Naive thymus-derived CD4-positive, alpha-beta T cell (primary cell): ENCODE measurements around the gene SYCN. TPM values are rescaled to one million over a fixed set of nuclear protein-coding genes. Genes with fewer than 3 reads are reported as not detected.
"Not testable (repeated sequence)": the region's sequence is repeated elsewhere in the genome, so short reads cannot be mapped to it uniquely, and the experiment has no call there.

Experiments
- ATAC-seq: fragments of 150-1000 bp; cut with Tn5 transposase; 2 replicates; pipeline ENCODE4 v1.10.0; 2021; ENCODE audit warnings: mild to moderate bottlenecking, moderate library complexity
- CTCF ChIA-PET: fragments of 350-600 bp; sonication (Branson Sonifier 250); formaldehyde crosslinking; loops from one replicate; lab custom pipeline; 2021; ENCODE audit warnings: antibody characterized with exemption; lab: Charles Lee
- POLR2A ChIA-PET: fragments of 350-600 bp; sonication (Branson Sonifier 250); formaldehyde crosslinking; loops from one replicate; lab custom pipeline; 2021; ENCODE audit warnings: antibody characterized with exemption, inconsistent platforms; lab: Charles Lee
- DNase-seq, 9 donors: peaks; one replicate each; pipeline versions ENCODE4 v3.0.0 to v3.0.0-alpha.2; 2020 to 2022; ENCODE audit warnings: mixed read lengths in 1 of 9
- H3K27ac ChIP-seq: one replicate; pipeline ENCODE4 v1.7.0; 2013; ENCODE audit warnings: mild to moderate bottlenecking, low read depth, low read length, moderate library complexity
- H3K27me3 ChIP-seq, 2 donors: one replicate each; pipeline ENCODE4 v1.7.0; 2013; ENCODE audit warnings: low read length in 2 of 2, mild to moderate bottlenecking in 2 of 2, moderate library complexity in 2 of 2; ENCODE audit not compliant: control insufficient read depth in 2 of 2, insufficient read depth in 2 of 2
- H3K36me3 ChIP-seq, 3 experiments: 1 replicate in 2 of 3; 2 replicates in 1 of 3; pipeline ENCODE4 v1.7.0; 2013; ENCODE audit warnings: low read length in 3 of 3, mild to moderate bottlenecking in 3 of 3, moderate library complexity in 1 of 3; ENCODE audit not compliant: insufficient read depth in 3 of 3, control insufficient read depth in 2 of 3
- H3K4me1 ChIP-seq, 2 donors: one replicate each; pipeline ENCODE4 v1.7.0; 2013; ENCODE audit warnings: low read length in 2 of 2, mild to moderate bottlenecking in 2 of 2, moderate library complexity in 1 of 2; ENCODE audit not compliant: control insufficient read depth in 2 of 2, insufficient read depth in 2 of 2
- H3K4me3 ChIP-seq: 2 replicates; pipeline ENCODE4 v1.7.0; 2013; ENCODE audit warnings: mild to moderate bottlenecking, low read length
- H3K9me3 ChIP-seq, 3 experiments: 1 replicate in 2 of 3; 2 replicates in 1 of 3; pipeline ENCODE4 v1.7.0; 2013; ENCODE audit warnings: low read length in 3 of 3; ENCODE audit not compliant: control insufficient read depth in 2 of 3
- H3K27ac Mint-ChIP-seq, 9 donors: one replicate each; pipeline ENCODE4 v1.8.0; 2020 to 2022; ENCODE audit warnings: mixed read lengths in 9 of 9, mild to moderate bottlenecking in 8 of 9, moderate library complexity in 5 of 9, inconsistent platforms in 2 of 9
- H3K27me3 Mint-ChIP-seq, 5 donors: one replicate each; pipeline ENCODE4 v1.8.0; 2021 to 2022; ENCODE audit warnings: mixed read lengths in 5 of 5, mild to moderate bottlenecking in 1 of 5
- H3K36me3 Mint-ChIP-seq, 5 donors: one replicate each; pipeline ENCODE4 v1.8.0; 2020 to 2022; ENCODE audit warnings: mixed read lengths in 5 of 5, mild to moderate bottlenecking in 3 of 5, inconsistent platforms in 1 of 5
- H3K4me1 Mint-ChIP-seq, 7 donors: one replicate each; pipeline ENCODE4 v1.8.0; 2020 to 2022; ENCODE audit warnings: mixed read lengths in 7 of 7, mild to moderate bottlenecking in 3 of 7, inconsistent platforms in 1 of 7
- H3K4me3 Mint-ChIP-seq, 10 donors: one replicate each; pipeline ENCODE4 v1.8.0; 2020 to 2022; ENCODE audit warnings: mild to moderate bottlenecking in 10 of 10, mixed read lengths in 10 of 10, moderate library complexity in 6 of 10, inconsistent platforms in 2 of 10
- H3K9me3 Mint-ChIP-seq, 11 donors: one replicate each; pipeline ENCODE4 v1.8.0; 2020 to 2022; ENCODE audit warnings: mixed read lengths in 11 of 11, mild to moderate bottlenecking in 4 of 11, inconsistent platforms in 1 of 11, moderate library complexity in 1 of 11
- intact Hi-C, 2 donors: fragments of 100-400 bp; cut with micrococcal nuclease; formaldehyde crosslinking; loops; one replicate each; pipeline ENCODE4 v1.15.1; 2023
- polyA plus RNA-seq, 2 donors: library from polyadenylated mRNA; unstranded; fragments of 300-500 nt; fragmentation: Illumina TruSeq; gene quantifications; one replicate each; pipeline ENCODE4 v1.2.3, GENCODE V29; 2021
- total RNA-seq, 6 experiments: library from RNA in 5 of 6; stranded (reverse) in 5 of 6; gene quantifications; 1 replicate in 5 of 6; 2 replicates in 1 of 6; pipeline ENCODE4 v1.2.3 and lab custom pipeline; 2021 to 2026

SYCN gene
- total and polyA plus RNA-seq, 7 experiments from 2014 or later: not detected

DNA sequence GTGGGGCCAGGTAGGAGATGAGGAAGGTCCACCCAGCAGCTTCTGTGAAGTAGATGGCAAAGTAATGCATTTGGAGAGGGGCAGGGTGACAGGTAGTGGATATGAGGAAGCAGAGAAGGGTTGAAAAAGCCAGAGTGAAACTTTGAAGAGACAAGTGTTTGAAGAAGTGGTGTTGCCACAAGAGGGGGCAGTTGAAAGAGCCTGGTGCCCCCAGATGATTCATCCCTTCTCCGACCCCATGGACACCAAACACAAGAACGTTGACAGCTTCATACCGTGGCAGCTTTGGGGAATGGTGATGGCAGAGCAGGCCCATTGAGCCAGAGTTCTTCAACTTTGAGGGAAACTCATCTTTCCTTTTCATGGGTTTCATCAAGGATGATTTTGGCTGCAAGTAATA, 20.8 kb upstream of the SYCN start:
- Histone ChIP-seq H3K4me3 (no peak overlapping the region), H3K9me3 (no peaks in the 10 kb centered on the region), H3K27me3 (no peaks in the 10 kb centered on the region), H3K36me3 (no peaks in the 10 kb centered on the region), H3K27ac (no peak overlapping the region), H3K4me1 (no peaks in the 10 kb centered on the region)
- Mint-ChIP-seq H3K4me1 (peaks cover 0 to 6% (median 0%) of the 10 kb centered on the region in 7 donors), H3K4me3 (no peak overlapping the region), H3K27me3 (peaks cover 17 to 32% (median 30%) of the 10 kb centered on the region in 5 donors), H3K36me3 (peaks cover 0 to 5% (median 0%) of the 10 kb centered on the region in 5 donors), H3K9me3 (peaks cover 0 to 2% (median 0%) of the 10 kb centered on the region in 11 donors), H3K27ac (no peak overlapping the region)
- CTCF ChIA-PET: no interaction called here
- intact Hi-C loops: no loop called here
- POLR2A ChIA-PET: no interaction called here
- ATAC-seq (no peak), DNase-seq (no peak)

DNA sequence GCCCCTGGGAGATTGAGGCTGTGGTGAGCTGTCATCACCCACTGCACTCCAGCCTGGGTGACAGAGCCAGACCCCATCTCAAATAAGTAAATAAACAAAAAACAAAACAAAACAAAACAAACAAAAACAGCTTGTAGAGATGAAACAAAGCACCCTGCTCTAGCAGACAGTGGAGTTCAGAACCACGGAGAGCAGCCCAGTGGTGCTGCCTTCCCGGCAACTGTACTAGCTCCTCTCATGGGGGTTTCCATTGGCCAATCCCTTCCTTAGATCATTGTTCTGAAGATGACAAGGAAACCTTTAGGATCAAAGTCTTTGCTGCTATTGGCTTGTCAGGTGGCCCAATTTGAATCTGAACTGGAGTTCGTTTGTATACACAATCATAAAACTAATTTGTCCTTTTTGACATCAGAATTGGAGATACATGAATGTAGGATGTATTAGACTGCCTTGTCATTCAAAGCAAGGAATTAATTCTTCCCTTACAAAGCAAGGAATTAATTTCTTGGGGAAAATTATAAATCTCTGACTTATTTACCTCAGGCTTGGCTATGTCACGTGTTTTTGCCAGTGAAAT, 19.7 kb upstream of the SYCN start:
- ChIA-PET POLR2A (interaction anchor here (0.6 kb wide), 1 partner anchor 141 kb away, joined by 3 read pairs; no protein-coding TSS in a partner anchor), CTCF (no interaction called here)
- no peaks in the 10 kb centered on the region for H3K27me3 ChIP-seq
- Mint-ChIP-seq H3K9me3 (peaks cover 0 to 2% (median 0%) of the 10 kb centered on the region in 11 donors), H3K4me1 (peaks cover 0 to 6% (median 0%) of the 10 kb centered on the region in 7 donors), H3K4me3 (no peak overlapping the region), H3K27me3 (peaks cover 17 to 38% (median 32%) of the 10 kb centered on the region in 5 donors), H3K36me3 (peaks cover 0 to 5% (median 0%) of the 10 kb centered on the region in 5 donors), H3K27ac (no peak overlapping the region)
- no peak overlapping the region for H3K4me3 ChIP-seq
- H3K9me3 ChIP-seq: no peaks in the 10 kb centered on the region
- H3K4me1 ChIP-seq: no peaks in the 10 kb centered on the region
- H3K27ac ChIP-seq: no peak overlapping the region
- H3K36me3 ChIP-seq: no peaks in the 10 kb centered on the region
- intact Hi-C loops: no loop called here
- no peak for ATAC-seq
- DNase-seq: peak in 1 of 9 donors; percentile 17

DNA sequence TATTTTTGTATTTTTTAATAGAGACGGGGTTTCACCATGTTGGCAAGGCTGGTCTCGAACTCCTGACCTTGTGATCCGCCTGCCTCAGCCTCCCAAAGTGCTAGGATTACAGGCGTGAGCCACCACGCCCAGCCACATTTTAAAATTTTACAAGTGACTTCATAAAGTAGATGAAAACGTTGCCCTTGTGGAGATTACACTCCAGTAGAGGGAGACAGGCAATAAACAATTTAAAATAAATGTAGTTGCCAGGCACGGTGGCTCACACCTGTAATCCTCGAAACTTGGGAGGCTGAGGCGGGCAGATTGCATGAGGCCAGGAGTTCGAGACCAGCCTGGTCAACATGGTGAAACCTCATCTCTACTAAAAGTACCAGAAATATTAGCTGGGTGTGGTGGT, 15.0 kb upstream of the SYCN start:
- Mint-ChIP-seq H3K36me3 (peaks cover 0 to 10% (median 4%) of the 10 kb centered on the region in 5 donors), H3K27me3 (peaks cover 14 to 52% (median 20%) of the 10 kb centered on the region in 5 donors)
- H3K4me3 Mint-ChIP-seq, H3K27ac ChIP-seq, H3K27me3 ChIP-seq, H3K4me3 ChIP-seq, DNase-seq, H3K36me3 ChIP-seq, intact Hi-C loops, CTCF ChIA-PET, H3K4me1 ChIP-seq, H3K9me3 Mint-ChIP-seq, H3K4me1 Mint-ChIP-seq, H3K9me3 ChIP-seq, H3K27ac Mint-ChIP-seq, POLR2A ChIA-PET, ATAC-seq: not testable (repeated sequence)

DNA sequence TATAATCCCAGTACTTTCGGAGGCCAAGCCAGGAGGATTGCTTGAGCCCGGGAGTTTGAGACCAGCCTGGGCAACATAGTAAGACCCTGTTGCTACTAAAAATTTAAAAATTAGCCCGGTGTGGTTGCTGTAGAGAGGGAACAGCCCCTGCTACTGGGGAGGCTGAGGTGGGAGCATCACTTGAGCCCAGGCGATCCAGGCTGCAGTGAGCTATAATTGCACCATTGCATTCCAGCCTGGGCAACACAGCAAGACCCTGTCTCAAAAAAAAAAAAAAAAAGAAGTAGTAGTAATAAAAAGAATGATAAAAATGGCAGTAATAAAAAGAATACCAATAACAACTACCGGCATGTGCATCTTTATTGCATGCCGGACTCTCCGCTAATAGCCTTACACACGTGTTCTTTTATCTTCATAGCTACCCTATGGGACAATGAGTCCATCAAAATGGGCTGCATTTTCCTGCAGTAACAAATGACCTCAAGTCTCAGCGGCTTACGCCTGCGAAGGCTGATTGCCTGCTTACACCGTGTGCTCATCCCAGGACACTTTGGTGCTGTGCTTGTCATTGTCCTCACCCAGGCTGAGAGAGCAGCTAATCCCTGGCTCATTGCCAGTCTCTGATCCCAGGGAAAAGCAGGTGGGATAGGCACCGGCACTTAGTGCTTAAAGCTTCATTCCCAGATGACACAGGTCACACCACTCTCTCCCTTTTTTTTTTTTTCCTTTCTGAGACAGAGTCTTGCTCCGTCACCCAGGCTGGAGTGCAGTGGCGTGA, 14.4 kb upstream of the SYCN start:
- Mint-ChIP-seq H3K4me1 (peaks cover 0 to 3% (median 0%) of the 10 kb centered on the region in 7 donors), H3K27ac (no peak overlapping the region), H3K4me3 (peak overlapping the region in 1 of 10 donors; percentile 5), H3K27me3 (peaks cover 12 to 52% (median 20%) of the 10 kb centered on the region in 5 donors), H3K9me3 (peaks cover 0 to 5% (median 0%) of the 10 kb centered on the region in 11 donors), H3K36me3 (peaks cover 0 to 10% (median 4%) of the 10 kb centered on the region in 5 donors)
- DNase-seq (no peak), ATAC-seq (no peak)
- H3K27ac ChIP-seq: no peak overlapping the region
- intact Hi-C loops: no loop called here
- no peaks in the 10 kb centered on the region for H3K9me3 ChIP-seq
- ChIA-PET POLR2A (no interaction called here), CTCF (interaction anchor here (0.6 to 0.9 kb wide), 2 partner anchors 128 to 417 kb away, joined by 3 to 4 read pairs; no protein-coding TSS in a partner anchor)
- no peaks in the 10 kb centered on the region for H3K36me3 ChIP-seq
- no peak overlapping the region for H3K4me3 ChIP-seq
- H3K27me3 ChIP-seq: no peaks in the 10 kb centered on the region
- H3K4me1 ChIP-seq: no peaks in the 10 kb centered on the region

DNA sequence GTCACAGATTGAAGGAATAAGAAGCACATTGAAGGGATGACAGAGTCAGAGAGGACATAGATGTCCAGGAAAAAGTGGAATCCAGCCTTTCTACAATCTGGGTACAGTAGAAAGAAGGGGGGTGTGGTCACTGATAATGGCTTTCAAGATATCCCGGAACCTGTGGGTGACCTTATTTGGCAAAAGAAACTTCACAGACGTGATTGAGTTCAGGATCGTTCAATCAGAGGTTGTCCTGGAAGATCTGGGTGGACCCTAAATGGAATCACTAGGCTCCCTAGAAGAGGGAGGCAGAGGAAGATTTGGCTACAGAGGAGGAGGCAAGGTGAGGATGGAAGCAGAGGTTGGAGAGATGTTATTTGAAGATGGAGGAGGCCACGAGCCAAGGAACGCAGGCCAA, 13.0 kb upstream of the SYCN start:
- H3K4me1 Mint-ChIP-seq: peaks cover 0 to 3% (median 0%) of the 10 kb centered on the region in 7 donors
- H3K9me3 Mint-ChIP-seq: peaks cover 0 to 5% (median 0%) of the 10 kb centered on the region in 11 donors
- Histone ChIP-seq H3K27ac (no peak overlapping the region), H3K4me3 (no peak overlapping the region), H3K27me3 (no peaks in the 10 kb centered on the region), H3K9me3 (no peaks in the 10 kb centered on the region), H3K36me3 (no peaks in the 10 kb centered on the region), H3K4me1 (no peaks in the 10 kb centered on the region)
- no peak overlapping the region for H3K27ac Mint-ChIP-seq
- peaks cover 9 to 46% (median 17%) of the 10 kb centered on the region in 5 donors for H3K27me3 Mint-ChIP-seq
- H3K4me3 Mint-ChIP-seq: no peak overlapping the region
- ChIA-PET CTCF (no interaction called here), POLR2A (no interaction called here)
- DNase-seq (no peak), ATAC-seq (no peak)
- intact Hi-C loops: no loop called here
- peaks cover 0 to 10% (median 4%) of the 10 kb centered on the region in 5 donors for H3K36me3 Mint-ChIP-seq

DNA sequence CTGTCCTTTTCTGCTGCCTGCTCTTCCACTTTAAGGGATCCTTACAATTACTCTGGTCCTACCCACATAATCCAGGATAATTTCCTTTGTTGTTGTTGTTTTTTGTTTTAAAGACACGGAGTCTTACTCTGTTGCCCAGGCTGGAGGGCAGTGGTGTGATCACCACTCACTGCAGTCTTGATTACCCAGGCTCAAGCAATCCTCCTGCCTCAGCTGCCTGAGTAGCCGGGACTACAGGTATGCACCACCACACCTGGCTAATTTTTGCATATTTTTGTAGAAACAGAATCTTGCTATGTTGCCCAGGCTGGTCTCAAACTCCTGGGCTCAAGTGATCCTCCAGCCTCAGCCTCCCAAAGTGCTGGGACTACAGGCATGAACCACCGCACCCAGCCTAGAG, 11.3 kb upstream of the SYCN start:
- DNase-seq, H3K9me3 Mint-ChIP-seq, ATAC-seq, H3K27ac ChIP-seq, H3K27ac Mint-ChIP-seq, H3K4me1 ChIP-seq, H3K4me1 Mint-ChIP-seq, H3K36me3 Mint-ChIP-seq, H3K27me3 ChIP-seq, CTCF ChIA-PET, H3K36me3 ChIP-seq, H3K4me3 Mint-ChIP-seq, H3K4me3 ChIP-seq, intact Hi-C loops, H3K9me3 ChIP-seq: not testable (repeated sequence)
- H3K27me3 Mint-ChIP-seq: peaks cover 7 to 33% (median 9%) of the 10 kb centered on the region in 5 donors
- POLR2A ChIA-PET: interaction anchor here (0.6 kb wide), 1 partner anchor 1074 kb away, joined by 4 read pairs; no protein-coding TSS in a partner anchor
